Psoas muscle (tissue), 8 donors: ENCODE measurements around the gene IFITM1. TPM values are rescaled to one million over a fixed set of nuclear protein-coding genes. Genes with fewer than 3 reads are reported as not detected.

Source experiments
- ATAC-seq, 4 donors: fragments of 200-7000 bp; cut with Tn5 transposase; one replicate each; pipeline ENCODE4 v1.9.1; 2020; ENCODE audit warnings: moderate library complexity in 3 of 4, mild to moderate bottlenecking in 2 of 4
- DNase-seq, 2 donors: peaks; one replicate each; pipeline ENCODE4 v3.0.0-alpha.2; 2020
- H3K27ac ChIP-seq: fragments of 200-600 bp; one replicate; pipeline ENCODE4 v1.8.0; 2022
- H3K27me3 ChIP-seq, 3 donors: fragments of 200-600 bp in 1 of 3; one replicate each; pipeline versions ENCODE4 v1.6.1 to v1.8.0; 2013 to 2022; ENCODE audit warnings: low read length in 2 of 3, mild to moderate bottlenecking in 2 of 3, moderate library complexity in 1 of 3; ENCODE audit not compliant: insufficient read depth in 3 of 3
- H3K36me3 ChIP-seq, 2 donors: fragments of 200-600 bp in 1 of 2; one replicate each; pipeline versions ENCODE4 v1.6.1 to v1.8.0; 2013 to 2022; ENCODE audit warnings: low read depth in 1 of 2, mild to moderate bottlenecking in 1 of 2, moderate library complexity in 1 of 2; ENCODE audit not compliant: insufficient read depth in 1 of 2
- H3K4me1 ChIP-seq: fragments of 200-600 bp; one replicate; pipeline ENCODE4 v1.8.0; 2022
- H3K4me3 ChIP-seq: fragments of 200-600 bp; one replicate; pipeline ENCODE4 v1.8.0; 2022; ENCODE audit warnings: mild to moderate bottlenecking
- H3K9me3 ChIP-seq: fragments of 200-600 bp; one replicate; pipeline ENCODE4 v1.8.0; 2022
- WGBS, 3 donors: extraction: QIAGEN DNeasy Blood & Tissue Kit; methylation state at CpG; one replicate each; pipeline versions ENCODE4 v1.1.6 to v1.1.7; 2013; 5-methylcytosine and 5-hydroxymethylcytosine counted together
- intact Hi-C, 2 donors: fragments of 100-400 bp; cut with DNase I; formaldehyde crosslinking; loops; one replicate each; pipeline versions ENCODE4 v1.11.0 to v1.14.2; 2022
- polyA plus RNA-seq, 3 donors: library from polyadenylated mRNA; stranded (reverse); fragments of 200-250 nt; gene quantifications; one replicate each; pipeline ENCODE4 v1.2.3, GENCODE V29; 2013
- total RNA-seq, 4 donors: library from RNA; stranded (reverse); fragmentation: NEBNext Ultra II Directional in 2 of 4; extraction: Animal tissue kit (Norgen Biotek cat#: 25700) in 2 of 4; gene quantifications; one replicate each; pipeline versions ENCODE4 v1.2.1 to v1.2.4, GENCODE V29; 2021 to 2023
- TF ChIP-seq, protein P1 (sequence below): fragments of 200-600 bp; IDR thresholded peaks from one replicate; pipeline ENCODE4 v1.8.0; 2022; ENCODE audit warnings: antibody characterized with exemption
- donor health status: healthy with polysubstance abuse.
- donor health status: DM: no; HTN: no; CAD: no; lungs with moderate emphysema.
- donor health status: Bipolar disorder and iron deficiency.
- donor health status: healthy.
- donor health status: DM: yes; HTN: yes; CAD: no.
- donor health status: DM: no; HTN: no; CAD: no.
- donor health status: DM: no; HTN: no; CAD: no.
- donor health status: DM: yes; HTN: yes; CAD: no.

Gene IFITM1
- total and polyA plus RNA-seq, 7 donors = 39.7 to 107 (median 69.7) TPM

DNA sequence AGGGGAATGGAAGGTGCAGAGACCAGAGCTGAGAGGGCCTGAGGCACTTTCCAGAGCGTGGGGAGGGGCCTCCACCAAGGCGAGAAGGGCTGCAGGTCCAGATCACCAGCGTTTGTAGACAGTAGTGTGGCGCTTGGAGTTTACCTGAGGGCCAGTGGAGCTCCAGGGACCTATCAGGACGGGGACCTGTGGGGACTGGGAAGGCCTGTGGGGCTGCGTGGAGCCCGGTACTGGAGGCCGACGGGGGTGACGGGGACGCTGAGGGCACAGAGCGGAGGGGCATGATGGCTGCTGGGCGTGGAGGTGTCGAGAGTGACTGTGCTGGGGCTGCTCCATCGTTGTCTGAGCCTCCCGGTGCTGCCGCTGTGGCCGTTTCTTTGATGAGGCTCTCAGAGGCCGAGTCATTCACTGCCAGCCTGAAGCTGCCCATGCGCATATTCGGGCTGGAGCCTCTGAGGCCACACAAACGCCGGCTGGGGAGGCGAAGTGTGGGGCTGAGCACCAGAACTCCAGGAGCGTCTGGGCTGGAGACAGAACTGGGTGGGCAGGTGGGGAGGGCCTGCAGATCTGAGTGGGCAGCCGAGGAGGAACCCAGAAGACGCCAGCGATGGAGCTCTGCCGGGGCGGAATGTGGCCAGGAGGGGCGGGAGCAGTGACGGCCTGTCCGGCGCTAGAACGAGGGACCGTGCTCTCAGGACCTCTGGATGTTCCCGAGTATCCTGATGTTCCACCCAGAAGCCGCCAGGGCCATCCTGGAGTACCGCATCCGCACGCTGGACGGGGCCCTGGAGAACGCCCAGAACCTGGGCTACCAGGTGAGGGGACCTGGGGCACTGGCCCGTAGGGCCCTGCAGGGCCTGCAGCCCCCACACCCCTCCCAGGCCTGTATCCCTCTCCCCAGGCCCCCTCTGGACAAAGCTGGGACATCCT, 22.3 kb upstream of the IFITM1 start:
- WGBS, 3 donors = 80 to 88% (median 85%) methylated on average over 44 of the region's 44 CpGs
- DNase-seq (peak; percentile 8 to 49), ATAC-seq (no peak)
- no peaks in the 10 kb centered on the region for H3K9me3 ChIP-seq
- H3K4me1 ChIP-seq = no peaks in the 10 kb centered on the region
- intact Hi-C loops = no loop called here
- H3K36me3 ChIP-seq = no peaks in the 10 kb centered on the region
- H3K4me3 ChIP-seq = no peak overlapping the region
- peaks cover 0 to 39% (median 10%) of the 10 kb centered on the region in 3 donors for H3K27me3 ChIP-seq
- TF ChIP-seq, protein P1, sequence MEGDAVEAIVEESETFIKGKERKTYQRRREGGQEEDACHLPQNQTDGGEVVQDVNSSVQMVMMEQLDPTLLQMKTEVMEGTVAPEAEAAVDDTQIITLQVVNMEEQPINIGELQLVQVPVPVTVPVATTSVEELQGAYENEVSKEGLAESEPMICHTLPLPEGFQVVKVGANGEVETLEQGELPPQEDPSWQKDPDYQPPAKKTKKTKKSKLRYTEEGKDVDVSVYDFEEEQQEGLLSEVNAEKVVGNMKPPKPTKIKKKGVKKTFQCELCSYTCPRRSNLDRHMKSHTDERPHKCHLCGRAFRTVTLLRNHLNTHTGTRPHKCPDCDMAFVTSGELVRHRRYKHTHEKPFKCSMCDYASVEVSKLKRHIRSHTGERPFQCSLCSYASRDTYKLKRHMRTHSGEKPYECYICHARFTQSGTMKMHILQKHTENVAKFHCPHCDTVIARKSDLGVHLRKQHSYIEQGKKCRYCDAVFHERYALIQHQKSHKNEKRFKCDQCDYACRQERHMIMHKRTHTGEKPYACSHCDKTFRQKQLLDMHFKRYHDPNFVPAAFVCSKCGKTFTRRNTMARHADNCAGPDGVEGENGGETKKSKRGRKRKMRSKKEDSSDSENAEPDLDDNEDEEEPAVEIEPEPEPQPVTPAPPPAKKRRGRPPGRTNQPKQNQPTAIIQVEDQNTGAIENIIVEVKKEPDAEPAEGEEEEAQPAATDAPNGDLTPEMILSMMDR = no peak
- no peak overlapping the region for H3K27ac ChIP-seq

DNA sequence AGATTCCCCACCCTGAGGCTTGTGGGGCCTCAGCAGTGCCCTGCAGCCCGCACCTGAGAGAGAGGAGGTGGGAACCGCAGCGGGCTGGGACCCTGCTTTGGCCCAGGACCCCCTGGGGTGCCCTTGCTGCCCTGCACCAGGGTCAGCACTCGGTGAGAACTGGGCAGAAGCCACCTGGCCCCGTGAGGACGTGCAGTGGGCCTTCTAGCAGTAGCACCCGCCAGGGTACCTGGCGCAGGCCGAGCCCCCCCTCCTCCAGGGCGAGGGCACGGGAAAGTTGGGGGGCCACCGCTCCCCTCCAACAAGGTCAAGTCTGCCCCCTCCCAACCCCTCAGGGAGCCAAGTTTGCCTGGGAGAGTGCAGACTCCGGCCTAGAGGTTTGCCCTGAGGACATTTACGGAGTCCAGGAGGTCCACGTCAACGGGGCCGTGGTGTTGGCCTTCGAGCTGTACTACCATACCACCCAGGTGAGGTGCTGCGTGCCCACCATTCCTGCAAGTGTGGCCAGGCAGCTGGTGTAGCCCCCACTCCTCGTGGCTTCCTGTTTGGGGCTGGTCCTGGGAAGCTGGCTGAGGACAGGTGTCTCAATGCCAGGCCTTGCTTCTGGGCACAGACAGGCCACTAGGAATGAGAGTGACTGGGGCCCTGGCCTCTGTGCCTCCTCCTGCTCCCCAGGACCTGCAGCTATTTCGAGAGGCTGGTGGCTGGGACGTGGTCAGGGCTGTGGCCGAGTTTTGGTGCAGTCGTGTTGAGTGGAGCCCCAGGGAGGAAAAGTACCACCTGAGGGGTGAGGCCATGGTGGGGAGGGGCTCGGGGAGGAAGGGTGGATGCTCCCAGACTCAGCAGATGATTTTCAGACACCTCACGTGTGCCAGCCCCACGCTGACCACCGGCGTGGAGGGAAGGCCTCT, 21.4 kb upstream of the IFITM1 start:
- Histone ChIP-seq H3K9me3 (no peaks in the 10 kb centered on the region), H3K27me3 (peaks cover 0 to 39% (median 10%) of the 10 kb centered on the region in 3 donors), H3K27ac (no peak overlapping the region), H3K4me1 (no peaks in the 10 kb centered on the region), H3K36me3 (no peaks in the 10 kb centered on the region), H3K4me3 (no peak overlapping the region)
- ATAC-seq = no peak
- peak; percentile 11 to 46 for DNase-seq
- TF ChIP-seq, protein P1 = no peak
- WGBS, 3 donors = 87 to 91% (median 88%) methylated on average over 27 to 29 of the region's 29 CpGs
- intact Hi-C loops = no loop called here

DNA sequence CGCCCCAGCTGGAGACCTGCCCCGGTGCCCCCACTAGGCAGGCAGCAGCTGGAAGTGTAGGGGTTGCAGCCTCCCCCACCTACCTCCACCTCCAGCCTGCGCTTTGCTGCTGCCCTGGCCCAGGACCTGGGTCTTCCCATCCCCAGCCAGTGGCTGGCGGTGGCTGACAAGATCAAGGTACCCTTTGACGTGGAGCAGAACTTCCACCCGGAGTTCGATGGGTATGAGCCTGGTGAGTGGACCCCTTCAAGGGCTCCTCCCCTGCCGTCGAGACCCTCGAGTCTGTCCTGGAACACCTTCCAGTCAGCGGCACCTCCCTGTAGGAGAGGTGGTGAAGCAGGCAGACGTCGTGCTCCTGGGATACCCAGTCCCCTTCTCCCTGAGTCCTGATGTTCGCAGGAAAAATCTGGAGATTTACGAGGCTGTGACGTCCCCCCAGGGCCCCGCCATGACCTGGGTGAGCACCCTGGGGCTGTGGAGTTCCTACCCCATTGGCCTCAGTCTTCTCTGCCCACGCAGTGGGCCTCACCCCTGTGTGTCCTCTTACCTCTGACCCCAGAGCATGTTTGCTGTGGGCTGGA, 20.5 kb upstream of the IFITM1 start:
- Histone ChIP-seq H3K4me3 (no peak overlapping the region), H3K36me3 (no peaks in the 10 kb centered on the region), H3K4me1 (no peaks in the 10 kb centered on the region), H3K9me3 (no peaks in the 10 kb centered on the region), H3K27ac (no peak overlapping the region), H3K27me3 (peaks cover 0 to 35% (median 6%) of the 10 kb centered on the region in 3 donors)
- 85 to 87% (median 85%) methylated on average over 18 of the region's 18 CpGs for WGBS, 3 donors
- TF ChIP-seq, protein P1 = no peak
- DNase-seq (peak; percentile 7 to 30), ATAC-seq (no peak)
- intact Hi-C loops = no loop called here

DNA sequence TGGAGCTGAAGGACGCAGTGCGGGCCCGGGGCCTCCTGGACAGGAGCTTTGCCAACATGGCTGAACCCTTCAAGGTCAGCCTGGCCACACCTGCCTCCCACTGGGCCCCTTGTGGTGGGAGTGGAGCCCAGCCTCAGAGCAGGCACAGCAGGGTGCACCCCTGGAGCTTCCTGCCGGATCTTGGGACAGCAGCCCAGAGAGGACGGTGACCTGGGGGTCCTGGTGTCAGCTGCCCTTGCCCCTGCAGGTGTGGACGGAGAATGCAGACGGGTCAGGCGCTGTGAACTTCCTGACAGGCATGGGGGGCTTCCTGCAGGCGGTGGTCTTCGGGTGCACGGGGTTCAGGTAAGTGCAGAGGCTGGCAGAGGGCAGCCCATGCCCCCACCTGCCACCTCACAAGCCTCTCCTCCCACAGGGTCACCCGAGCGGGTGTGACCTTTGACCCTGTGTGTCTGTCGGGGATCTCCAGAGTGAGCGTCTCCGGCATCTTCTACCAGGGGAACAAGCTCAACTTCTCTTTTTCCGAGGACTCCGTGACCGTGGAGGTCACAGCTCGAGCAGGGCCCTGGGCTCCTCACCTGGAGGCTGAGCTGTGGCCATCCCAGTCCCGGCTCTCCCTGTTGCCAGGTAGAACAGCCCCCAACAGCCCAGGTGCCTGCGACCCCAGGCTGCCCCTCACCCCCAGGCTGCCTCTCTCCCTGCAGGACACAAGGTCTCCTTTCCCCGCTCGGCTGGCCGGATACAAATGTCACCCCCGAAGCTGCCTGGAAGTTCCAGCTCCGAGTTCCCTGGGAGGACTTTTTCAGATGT, 19.8 kb upstream of the IFITM1 start:
- H3K4me1 ChIP-seq = no peaks in the 10 kb centered on the region
- no peak overlapping the region for H3K27ac ChIP-seq
- no peak for ATAC-seq
- 85 to 88% (median 87%) methylated on average over 25 to 27 of the region's 27 CpGs for WGBS, 3 donors
- TF ChIP-seq, protein P1 = no peak
- DNase-seq = peak; percentile 10 to 45
- no peaks in the 10 kb centered on the region for H3K36me3 ChIP-seq
- no peaks in the 10 kb centered on the region for H3K9me3 ChIP-seq
- H3K27me3 ChIP-seq = peaks cover 0 to 36% (median 6%) of the 10 kb centered on the region in 3 donors
- intact Hi-C loops = no loop called here
- no peak overlapping the region for H3K4me3 ChIP-seq
